ENCODE measurements around the gene RHBG.
"Not testable (repeated sequence)": the region's sequence is repeated elsewhere in the genome, so short reads cannot be mapped to it uniquely, and the experiment has no call there.

Gene RHBG

DNA sequence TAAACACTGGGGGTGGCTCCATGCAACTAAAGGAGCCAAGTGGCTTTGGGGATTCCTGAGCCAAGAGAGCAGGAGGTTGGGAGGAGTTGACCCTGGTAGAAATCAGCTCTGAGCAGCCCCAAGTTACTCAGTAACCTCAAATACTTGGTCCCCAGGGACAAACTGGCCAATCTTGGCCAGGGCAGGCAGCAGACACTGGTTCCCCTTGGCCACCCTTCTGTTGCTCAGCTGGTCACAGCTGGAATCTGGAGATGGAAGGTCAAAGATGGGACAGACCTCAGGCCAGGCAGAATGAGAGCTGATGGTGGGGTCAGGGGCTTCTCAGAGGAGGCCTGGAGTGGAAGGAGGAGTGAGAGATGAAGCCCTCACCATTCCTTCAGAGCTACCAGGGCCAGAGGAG lies 3.3 kb upstream of the RHBG start:
- no peak for DNase-seq

DNA sequence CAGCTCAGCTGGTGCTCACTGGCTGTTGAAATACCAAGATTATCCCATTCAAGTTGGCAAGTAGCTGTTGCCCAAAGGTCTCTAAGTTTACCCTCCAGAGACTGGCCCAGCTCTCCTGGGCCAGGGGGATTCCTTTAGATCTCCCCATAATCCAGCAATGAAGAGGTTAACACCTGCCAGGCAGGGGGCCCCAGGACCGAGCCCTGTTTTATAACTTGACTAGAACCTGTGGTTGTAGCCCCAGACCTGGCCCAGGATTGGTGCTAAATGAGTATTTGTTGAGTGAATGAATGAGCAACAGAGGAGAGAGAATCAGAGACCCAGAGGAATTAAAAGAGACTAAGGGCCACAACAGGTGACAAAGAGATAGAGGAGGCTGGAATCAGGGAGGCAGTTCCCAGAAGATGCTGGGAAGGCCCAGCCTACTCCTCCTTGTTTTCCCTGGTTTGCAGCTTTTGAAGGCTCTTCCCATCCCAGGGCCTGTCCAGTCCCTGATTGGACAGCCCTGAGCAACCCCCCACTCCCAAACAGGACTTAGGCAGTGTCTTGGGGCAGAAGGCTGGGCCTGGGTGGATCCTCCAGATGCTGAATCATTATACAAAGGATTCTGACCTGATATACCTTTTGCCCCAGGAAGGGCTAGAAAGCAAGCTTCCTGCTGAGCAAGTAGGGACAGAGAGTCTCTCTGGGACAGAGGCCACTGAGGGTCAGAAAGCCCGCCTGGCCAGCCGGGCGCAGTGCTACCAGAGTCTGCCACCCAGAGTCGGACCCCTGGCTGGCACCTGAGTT lies 2.4 kb upstream of the RHBG start:
- DNase-seq: no peak

DNA sequence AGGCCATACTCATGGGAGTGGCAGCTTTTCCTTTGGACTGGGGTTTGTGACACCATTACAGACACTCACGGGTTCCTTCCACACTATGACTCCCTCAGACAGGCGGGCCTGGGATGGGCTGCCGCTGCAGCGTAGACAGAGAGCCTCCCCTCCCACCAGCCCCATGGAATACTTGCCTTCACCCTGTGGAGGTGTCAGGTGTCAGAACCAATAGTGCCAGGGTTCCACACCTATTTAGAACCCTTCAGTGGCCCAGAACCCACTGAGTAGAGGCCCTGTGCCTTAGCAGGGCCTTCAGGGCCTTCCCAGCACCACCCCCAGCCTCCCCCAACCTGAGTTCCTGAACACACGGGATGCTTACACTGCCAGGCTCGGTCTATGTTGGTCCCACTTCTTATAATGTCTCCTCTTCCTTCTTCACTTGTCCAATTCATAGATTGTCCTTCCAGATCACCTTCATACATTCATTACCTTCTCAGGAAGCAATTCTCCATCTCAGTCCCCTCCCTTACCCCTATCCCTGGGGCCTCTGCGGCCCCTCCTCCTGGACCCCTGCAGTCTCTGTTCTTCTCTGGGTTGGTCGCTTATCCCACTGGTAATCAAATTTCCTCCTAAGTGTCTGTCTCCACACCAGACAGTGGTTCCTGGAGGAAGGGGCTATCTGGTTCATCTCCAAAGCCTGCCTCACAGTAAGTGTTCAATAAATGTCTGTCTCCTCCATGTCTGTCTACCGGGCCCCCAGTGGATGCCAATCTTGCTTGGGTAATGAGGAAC lies 1.4 kb upstream of the RHBG start:
- no peak for DNase-seq

DNA sequence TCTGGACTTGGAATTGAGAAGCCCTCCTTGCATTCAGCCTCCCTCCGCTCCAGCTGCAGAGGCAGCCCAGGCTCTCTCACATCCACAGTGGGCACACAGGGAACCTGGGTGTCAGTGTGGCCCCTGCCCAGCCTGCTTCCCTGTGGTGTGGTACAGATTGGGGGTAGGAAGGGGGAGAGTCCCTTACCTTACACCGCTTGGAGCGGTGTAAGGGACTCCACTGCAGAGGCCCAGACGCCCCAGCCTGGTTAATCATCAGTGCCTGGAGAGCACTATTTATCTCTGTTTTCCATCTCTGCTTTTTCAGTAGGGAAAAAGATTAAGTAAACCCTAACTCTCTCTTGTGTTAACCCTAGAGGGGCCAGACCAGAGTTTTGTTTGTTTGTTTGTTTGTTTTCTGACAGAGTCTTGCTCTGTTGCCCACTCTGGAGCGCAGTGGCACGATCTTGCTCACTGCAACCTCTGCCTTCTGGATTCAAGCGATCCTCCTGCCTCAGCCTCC lies 803 bp upstream of the RHBG start:
- no peak for DNase-seq

DNA sequence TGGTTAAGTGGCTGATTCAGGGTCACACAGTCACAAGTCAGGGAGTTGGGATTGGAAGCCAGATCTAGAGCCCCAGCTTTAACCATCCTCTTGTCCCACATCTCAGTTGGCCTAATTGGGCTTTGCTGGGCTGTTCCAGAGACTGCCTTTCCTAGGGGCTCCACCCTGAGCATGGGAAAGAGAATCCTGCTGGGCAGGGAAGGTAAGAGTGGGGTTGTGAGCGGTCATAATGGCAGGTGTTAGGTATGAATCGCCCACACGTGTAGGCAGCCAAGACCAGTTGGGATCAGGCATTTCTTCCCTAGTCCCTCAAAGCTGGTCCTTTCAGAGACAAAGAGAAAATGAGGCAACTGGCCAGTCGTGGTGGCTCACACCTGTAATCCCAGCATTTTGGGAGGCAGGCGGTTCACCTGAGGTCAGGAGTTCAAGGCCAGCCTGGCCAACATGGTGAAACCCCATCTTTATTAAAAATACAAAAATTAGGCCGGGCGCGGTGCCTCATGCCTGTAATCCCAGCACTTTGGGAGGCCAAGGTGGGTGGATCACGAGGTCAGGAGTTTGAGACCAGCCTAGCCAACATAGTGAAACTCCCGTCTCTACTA lies 775 bp downstream of the RHBG start:
- not testable (repeated sequence) for DNase-seq

DNA sequence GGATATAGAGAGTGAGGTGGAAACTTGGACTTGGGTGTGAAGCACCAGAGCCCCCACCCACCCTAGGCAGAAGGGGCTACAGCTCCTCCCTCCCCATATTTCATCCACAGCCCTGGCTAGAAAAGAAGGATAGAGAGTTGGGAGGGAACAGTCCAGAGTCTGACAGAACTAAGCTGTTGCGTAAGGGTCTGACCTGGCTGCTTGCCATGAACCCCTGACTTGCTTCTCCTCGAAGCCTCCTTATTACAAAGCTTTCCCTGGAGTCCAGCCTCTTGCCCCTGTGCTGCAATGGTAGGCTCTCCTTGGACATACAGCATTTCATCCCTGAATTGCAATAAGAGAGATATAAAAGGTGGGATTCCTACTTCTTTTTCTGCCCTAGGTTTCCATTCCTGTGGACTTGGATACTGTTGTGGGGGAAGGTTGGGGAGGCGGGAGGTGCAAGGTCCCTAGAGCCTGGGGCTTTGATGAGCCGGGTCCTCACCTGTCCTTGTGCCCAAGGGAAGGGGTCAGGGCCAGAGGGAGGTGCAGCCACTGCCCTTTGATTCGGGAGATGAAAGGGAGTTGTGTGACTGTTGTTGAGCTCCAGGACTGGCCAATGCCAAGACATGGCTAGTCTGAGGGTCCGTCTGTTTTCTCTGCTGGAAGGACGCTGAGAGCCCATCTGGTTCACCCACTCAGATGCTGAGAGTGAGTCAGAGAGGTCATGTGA lies 2.7 kb downstream of the RHBG start:
- no peak for DNase-seq

DNA sequence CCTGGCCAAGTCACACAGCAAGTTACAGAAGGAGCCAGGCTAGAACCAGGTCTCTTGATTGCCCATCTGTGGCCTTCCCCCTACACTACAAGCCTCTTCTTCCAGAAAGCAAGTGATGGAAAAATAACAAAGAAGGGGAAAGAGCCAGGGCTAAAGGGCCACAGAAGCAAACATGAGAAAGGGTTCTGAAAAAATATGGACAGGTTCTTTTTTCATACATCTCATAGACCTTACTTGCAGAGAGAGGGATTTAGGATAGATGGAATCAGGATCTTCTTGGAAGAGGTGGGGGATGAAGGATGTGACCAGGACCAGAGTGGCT lies 3.2 kb downstream of the RHBG start:
- no peak for DNase-seq

DNA sequence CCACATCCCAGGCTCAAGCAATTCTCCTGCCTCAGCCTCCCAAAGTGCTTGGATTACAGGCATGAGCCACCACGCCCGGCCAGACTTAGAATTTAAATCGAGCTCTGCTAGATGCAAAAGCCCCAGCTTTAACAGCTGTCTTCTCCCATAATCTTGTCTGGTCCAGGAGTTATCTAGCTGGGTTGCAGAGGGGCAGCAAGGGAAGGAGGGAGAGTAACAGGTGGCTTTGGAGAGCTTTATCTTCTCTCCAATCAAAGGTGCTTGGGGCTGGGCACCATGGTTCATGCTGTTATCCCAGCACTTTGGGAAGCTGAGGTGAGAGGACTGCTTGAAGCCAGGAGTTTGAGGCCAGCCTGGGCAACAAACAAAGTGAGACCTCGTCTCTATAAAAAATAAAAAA lies 3.9 kb downstream of the RHBG start:
- no peak for DNase-seq

DNA sequence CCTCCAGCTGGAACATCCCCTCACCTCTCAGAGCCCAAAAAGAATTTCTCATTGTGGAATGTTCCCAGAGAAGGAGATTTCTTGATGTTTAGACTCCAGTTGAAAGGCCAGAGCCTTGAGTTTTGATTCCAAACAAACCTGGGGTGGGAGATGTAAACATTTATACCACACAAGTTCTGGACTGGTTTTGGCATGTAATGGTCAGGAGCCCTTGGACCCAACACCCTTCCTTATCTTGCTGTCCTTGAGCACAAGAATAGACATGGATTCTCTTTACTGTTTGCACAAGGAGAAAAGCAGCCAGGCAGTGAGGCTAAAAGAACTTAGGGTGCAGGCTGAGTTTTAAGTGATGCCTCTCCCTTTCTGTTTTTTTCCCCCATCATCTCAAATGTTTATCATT lies 4.5 kb downstream of the RHBG start:
- DNase-seq: no peak

DNA sequence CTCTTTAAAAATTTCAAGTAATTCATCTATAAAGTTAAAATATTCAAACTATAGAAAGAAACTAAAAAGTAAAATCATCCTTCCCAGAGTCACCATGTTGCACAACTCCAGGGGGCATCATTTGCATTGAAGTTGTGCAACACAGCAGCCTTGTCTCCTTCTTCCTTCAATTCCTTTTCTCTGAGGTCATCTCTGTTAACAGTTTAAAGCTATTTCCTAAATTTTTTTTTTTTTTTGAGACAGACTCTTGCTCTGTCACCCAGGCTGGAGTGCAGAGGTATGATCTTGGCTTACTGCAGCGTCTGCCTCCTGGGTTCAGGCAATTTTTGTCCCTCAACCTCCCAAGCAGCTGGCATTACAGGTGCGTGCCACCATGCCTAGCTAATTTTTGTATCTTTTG lies 7.1 kb downstream of the RHBG start:
- no peak for DNase-seq

DNA sequence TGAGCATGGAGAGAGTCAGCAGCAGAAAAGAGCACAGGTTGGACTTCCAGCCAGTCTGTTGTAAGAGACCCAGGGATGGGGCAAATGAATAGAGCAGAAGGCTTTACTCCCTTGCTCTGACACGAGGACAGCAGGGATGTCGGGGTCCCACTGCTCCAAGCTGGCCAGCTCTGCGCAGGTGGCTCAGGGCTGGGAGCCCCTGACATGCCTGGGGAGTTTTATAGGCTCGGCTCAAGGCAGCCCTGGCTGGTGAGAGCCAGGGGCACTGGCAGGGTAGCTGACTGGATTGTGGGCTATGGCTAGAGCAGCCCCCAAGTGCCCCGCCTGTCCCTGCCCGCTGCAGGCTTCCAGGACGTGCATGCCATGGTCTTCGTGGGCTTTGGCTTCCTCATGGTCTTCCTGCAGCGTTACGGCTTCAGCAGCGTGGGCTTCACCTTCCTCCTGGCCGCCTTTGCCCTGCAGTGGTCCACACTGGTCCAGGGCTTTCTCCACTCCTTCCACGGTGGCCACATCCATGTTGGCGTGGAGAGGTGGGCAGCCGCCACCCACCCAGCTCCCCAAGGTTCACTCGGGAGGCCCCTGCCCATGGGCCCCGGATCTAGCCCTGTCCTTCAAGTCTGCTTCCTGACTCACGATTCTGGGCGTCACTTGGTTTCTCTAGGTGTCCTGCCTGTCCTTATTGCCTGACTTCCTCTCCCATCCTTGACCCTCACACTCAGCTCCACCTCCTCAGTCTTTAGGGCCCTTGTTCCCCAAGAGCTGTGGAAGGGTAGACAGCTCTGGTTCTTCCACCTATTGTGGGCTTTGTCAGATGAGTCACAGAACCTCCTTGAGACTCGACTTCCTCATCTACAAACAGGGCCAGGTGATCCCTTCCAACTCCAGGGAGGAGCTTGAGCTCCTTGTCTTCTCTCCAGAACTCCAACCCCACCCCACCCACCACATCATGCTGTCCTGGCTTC lies 8.2 kb downstream of the RHBG start:
- no peak for DNase-seq

DNA sequence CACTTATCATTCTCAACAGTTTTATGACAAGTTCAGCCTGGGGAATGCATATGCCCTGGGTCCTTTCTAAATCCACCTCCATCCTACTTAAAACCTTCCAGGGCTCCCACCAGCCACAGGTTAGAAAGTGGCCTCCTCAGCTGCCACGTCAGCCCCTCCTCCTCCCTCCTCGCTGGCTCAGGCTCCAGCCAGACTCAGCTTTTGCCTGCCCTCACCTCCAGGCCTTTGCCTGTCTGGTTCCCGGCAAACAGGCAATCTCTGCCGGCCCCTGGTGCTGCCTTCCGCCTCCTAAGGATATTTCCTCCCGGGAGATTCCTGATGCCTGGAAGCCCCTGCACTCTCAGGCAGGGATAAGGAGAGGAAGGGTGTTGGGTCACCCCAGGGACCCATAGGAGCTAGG lies 9.5 kb downstream of the RHBG start:
- no peak for DNase-seq

DNA sequence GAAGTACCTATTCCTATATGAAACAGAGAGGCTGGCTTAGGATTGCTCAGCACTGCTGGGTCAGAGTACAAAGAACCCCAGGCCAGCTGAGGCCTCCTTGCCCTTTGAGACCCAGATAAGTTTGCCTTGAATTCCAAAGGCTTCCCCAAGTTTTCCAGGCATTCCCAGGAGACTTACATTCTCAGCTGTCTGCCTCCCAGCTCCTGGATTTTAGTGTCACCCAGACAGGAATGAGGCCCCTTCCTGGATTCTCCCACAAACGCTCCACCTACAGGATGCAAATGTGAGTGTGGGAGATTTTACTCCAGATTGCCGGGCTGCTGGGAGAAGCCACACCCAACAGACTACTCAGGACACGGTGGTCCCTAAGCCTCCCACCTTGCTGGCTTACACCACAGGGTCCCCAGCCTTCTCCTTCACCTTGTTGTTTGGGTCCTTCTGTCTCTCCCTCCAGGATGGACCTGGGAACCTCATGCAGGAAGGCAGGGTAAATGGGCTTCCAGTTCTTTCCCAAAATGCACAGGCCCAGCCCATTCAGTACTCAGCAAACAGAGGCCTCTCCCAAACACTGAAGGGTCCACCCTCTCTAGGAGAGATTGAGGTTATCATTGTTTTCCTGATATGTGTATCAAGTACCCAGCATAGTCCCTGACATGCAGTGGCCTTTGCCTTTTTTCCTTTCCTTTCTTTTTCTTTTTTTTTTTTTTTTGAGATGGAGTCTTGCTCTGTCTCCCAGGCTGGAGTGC lies 10.6 kb downstream of the RHBG start:
- no peak for DNase-seq

DNA sequence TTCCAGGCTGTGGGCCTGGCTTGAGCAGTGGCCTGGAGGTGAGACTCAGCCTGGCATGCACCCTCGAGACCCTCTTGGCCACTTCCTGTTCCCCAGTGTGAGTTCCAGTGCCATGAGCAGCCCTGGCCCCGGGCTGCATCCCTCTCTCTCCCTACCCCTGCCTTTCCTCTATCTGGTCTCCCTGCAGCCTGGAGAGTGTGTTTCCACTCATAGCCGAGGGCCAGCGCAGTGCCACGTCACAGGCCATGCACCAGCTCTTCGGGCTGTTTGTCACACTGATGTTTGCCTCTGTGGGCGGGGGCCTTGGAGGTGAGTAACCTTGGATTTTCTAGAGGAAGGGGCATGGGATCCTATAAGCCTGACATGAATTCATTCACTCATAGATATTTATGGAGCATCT lies 13.6 kb downstream of the RHBG start:
- DNase-seq: no peak

DNA sequence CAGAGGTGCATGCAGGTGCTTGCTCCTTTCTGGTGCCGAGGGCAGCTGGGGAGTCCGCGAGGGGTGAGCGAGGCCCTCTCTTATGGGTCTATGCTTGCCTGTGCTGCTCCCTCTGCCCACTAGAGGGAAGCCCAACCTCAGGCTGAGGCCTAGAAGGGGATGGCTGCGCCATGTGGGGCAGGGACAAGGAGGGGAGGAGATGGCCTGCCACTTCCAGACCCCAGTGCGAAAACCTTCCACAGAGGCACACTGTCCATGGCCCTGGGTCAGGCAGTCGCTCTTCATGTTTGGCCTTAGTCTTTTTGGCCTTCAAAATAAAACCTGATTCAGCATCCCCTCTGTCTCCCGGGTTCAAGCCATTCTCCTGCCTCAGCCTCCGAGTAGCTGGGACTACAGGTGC lies 14.0 kb downstream of the RHBG start:
- peak; percentile 38 for DNase-seq

DNA sequence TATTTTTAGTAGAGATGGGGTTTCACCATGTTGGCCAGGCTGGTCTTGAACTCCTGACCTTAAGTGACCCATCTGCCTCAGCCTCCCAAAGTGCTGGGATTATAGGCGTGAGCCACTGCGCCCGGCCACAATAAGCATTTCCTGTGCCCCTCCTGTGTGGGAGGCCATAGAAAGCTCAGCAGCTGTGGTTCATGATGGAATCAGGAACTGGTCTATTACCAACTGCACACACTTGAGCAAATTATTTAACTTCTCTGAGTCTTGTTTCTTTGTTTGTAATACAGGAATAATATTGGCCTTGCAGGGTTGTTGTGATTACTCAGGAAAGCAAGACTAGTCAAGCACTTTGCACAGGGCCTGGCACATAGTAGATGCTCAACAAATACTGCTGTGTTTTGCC lies 15.0 kb downstream of the RHBG start:
- no peak for DNase-seq

DNA sequence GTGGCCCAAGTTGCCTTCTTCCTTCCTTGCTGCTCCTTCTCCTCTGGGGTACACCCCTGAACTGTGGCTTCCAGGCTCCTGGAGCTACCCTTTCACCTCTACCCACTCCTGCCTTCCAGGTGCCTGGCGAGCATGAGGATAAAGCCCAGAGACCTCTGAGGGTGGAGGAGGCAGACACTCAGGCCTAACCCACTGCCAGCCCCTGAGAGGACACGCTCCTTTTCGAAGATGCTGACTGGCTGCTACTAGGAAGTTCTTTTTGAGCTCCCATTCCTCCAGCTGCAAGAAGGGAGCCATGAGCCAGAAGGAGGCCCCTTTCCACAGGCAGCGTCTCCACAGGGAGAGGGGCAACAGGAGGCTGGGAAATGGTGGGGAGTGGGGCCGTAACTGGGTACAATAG lies 15.6 kb downstream of the RHBG start:
- DNase-seq: no peak

DNA sequence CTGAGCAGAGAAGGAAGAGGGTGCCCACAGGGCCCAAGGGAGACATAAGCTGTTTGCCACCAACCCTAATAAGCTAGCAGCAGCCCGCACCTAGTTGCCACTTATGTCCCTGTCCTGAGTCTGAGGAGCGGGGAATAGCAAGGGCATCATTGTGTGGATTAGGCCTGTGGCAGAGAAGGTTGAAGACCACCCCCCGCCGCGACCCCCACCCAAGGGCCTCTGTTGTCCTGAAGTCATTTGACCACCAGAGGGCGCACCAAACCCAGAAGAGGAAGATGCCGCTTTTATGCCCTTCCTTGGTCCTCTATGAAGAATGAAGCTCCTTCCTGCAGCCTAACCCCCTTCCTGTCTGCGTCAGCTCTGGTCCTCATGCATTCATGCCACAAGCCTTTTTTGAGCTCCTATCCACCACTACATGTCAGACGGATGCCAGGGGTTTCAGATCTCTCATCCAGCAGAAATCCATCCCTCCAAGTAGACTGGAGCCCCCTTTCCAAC lies 16.6 kb downstream of the RHBG start:
- peak; percentile 73 for DNase-seq

DNA sequence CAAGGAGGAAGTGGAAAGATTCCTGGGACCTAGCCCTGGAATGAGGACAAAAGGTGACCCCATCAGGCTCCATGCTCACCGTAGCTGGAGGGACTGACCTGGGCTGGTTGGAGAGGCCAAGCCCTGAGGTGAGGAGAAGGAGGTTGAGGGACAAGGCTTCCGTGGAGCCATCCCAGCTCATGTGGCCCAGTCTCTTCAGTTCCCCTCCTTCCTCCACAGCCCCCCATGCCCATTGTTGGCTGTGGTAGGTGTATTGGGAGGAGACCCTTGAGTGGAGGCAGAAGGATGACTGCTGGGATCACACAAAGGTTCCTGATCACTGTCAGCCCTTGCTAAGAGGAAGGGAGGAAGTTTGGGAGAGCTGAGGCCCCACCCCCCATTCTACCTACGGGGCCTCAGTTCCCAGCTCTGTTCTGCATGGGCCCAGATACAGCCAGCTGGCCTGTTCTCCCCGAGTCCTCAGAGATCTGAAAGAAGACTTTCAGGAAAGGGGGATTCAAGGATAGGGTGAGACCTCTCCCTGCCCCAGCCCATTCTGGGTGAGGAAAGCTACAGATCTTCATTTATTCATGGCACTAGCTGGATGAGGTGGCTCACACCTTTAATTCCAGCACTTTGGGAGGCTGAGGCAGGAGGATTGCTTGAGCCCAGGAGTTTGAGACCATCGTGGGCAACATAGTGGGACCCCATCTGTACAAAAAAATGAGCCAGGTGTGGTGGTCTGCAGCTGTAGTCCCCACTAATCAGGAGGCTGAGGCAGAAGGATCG lies 17.3 kb downstream of the RHBG start:
- DNase-seq: no peak
